ENCODE measurements around the gene TAPBPL.
"Not testable (repeated sequence)": the region's sequence is repeated elsewhere in the genome, so short reads cannot be mapped to it uniquely, and the experiment has no call there.

Gene TAPBPL

GRCh38 chr12:6424866-6425265, 27.0 kb upstream of the TAPBPL start:
- TF ChIP-seq EZH2phosphoT487 (conservative IDR thresholded peaks at IDR 0.05; ENCODE audit: low read length): no peak
- TF ChIP-seq, protein P1, sequence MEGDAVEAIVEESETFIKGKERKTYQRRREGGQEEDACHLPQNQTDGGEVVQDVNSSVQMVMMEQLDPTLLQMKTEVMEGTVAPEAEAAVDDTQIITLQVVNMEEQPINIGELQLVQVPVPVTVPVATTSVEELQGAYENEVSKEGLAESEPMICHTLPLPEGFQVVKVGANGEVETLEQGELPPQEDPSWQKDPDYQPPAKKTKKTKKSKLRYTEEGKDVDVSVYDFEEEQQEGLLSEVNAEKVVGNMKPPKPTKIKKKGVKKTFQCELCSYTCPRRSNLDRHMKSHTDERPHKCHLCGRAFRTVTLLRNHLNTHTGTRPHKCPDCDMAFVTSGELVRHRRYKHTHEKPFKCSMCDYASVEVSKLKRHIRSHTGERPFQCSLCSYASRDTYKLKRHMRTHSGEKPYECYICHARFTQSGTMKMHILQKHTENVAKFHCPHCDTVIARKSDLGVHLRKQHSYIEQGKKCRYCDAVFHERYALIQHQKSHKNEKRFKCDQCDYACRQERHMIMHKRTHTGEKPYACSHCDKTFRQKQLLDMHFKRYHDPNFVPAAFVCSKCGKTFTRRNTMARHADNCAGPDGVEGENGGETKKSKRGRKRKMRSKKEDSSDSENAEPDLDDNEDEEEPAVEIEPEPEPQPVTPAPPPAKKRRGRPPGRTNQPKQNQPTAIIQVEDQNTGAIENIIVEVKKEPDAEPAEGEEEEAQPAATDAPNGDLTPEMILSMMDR (IDR thresholded peaks at IDR 0.05; ENCODE audit: insufficient read depth, low read length, poor library complexity, severe bottlenecking): no peak
- no peak overlapping the region for H3K4me3 ChIP-seq (ENCODE audit: insufficient read depth, low read length, poor library complexity, severe bottlenecking)
- no peaks in the 10 kb centered on the region for H4K20me1 ChIP-seq (ENCODE audit: low read depth, low read length)
- H3K9me2 ChIP-seq (replicated peaks; ENCODE audit: insufficient read depth, low read length): no peaks in the 10 kb centered on the region
- no peaks in the 10 kb centered on the region for H3K79me2 ChIP-seq (ENCODE audit: insufficient read depth, low read length)
- no peaks in the 10 kb centered on the region for H3K36me3 ChIP-seq (ENCODE audit: low read length)
- no peaks in the 10 kb centered on the region for H3K27me3 ChIP-seq (ENCODE audit: low read length)
- H3K9me3 ChIP-seq (ENCODE audit: insufficient read depth, low read length): no peaks in the 10 kb centered on the region
- peak overlapping the region; percentile 34 for H3K4me2 ChIP-seq (ENCODE audit: low read depth, low read length, poor library complexity, severe bottlenecking)
- H3F3A ChIP-seq (ENCODE audit: insufficient read depth): peaks cover 52% of the 10 kb centered on the region
- peak overlapping the region; percentile 72 for H2AFZ ChIP-seq (ENCODE audit: low read depth, low read length, severe bottlenecking)
- peak overlapping the region; percentile 94 for H3K27ac ChIP-seq (ENCODE audit: low read depth, low read length)
- H3K9ac ChIP-seq (ENCODE audit: low read length): peak overlapping the region; percentile 36

GRCh38 chr12:6425590-6426531, 26.0 kb upstream of the TAPBPL start:
- no peaks in the 10 kb centered on the region for H3K36me3 ChIP-seq (ENCODE audit: low read length)
- H3K9me3 ChIP-seq (ENCODE audit: insufficient read depth, low read length): no peaks in the 10 kb centered on the region
- H3K79me2 ChIP-seq (ENCODE audit: insufficient read depth, low read length): no peaks in the 10 kb centered on the region
- peak overlapping the region; percentile 94 for H3K27ac ChIP-seq (ENCODE audit: low read depth, low read length)
- no peak overlapping the region for H3K4me3 ChIP-seq (ENCODE audit: insufficient read depth, low read length, poor library complexity, severe bottlenecking)
- H3K9ac ChIP-seq (ENCODE audit: low read length): peak overlapping the region; percentile 55
- TF ChIP-seq EZH2phosphoT487 (conservative IDR thresholded peaks at IDR 0.05; ENCODE audit: low read length): no peak
- TF ChIP-seq, protein P1 (IDR thresholded peaks at IDR 0.05; ENCODE audit: insufficient read depth, low read length, poor library complexity, severe bottlenecking): no peak
- H3K9me2 ChIP-seq (replicated peaks; ENCODE audit: insufficient read depth, low read length): no peaks in the 10 kb centered on the region
- H3K27me3 ChIP-seq (ENCODE audit: low read length): no peaks in the 10 kb centered on the region
- H3F3A ChIP-seq (ENCODE audit: insufficient read depth): peaks cover 62% of the 10 kb centered on the region
- peak overlapping the region; percentile 56 for H3K4me2 ChIP-seq (ENCODE audit: low read depth, low read length, poor library complexity, severe bottlenecking)
- peak overlapping the region; percentile 31 for H2AFZ ChIP-seq (ENCODE audit: low read depth, low read length, severe bottlenecking)
- no peaks in the 10 kb centered on the region for H4K20me1 ChIP-seq (ENCODE audit: low read depth, low read length)

DNA sequence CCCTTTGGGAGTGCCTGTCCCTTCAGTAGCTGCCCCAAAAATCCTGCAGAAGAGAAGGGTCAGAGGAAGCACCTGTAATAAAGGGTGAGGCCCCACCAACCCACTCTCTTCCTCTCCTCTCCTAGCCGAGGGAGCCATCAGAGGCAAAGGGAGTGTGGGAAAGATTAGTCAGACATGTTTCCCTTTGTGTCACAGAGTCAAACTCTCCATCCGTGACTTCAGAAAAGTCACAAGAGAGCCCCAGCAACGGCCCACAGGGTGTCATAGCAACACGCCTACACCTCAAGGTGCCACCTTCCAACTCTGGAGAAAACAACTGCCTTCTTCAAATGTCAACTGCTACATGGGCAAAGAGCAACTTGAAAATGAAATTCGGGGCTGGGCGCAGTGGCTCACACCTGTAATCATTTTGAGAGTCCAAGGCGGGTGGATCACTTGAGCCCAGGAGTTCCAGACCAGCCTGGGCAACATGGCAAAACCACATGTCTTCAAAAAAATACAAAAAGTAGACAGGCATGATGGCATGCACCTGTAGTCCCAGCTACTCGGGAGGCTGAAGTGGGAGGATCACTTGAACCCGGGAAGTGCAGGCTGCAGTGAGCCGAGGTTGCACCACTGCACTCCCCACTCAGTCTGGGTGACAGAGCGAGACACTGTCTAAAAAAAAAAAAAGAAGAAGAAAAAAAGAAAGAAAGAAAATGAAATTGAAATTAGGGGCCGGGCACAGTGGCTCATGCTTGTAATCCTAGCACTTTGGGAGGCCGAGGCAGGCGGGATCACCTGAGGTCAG, 24.8 kb upstream of the TAPBPL start:
- TF ChIP-seq, protein P1 (IDR thresholded peaks at IDR 0.05; ENCODE audit: insufficient read depth, low read length, poor library complexity, severe bottlenecking): no peak
- TF ChIP-seq EZH2phosphoT487 (conservative IDR thresholded peaks at IDR 0.05; ENCODE audit: low read length): no peak

GRCh38 chr12:6427796-6428195, 24.0 kb upstream of the TAPBPL start:
- Histone ChIP-seq H3K27ac (ENCODE audit: low read depth, low read length) (peak overlapping the region; percentile 94), H3F3A (ENCODE audit: insufficient read depth) (peaks cover 80% of the 10 kb centered on the region), H3K9ac (ENCODE audit: low read length) (peak overlapping the region; percentile 55), H2AFZ (ENCODE audit: low read depth, low read length, severe bottlenecking) (peak overlapping the region; percentile 31), H3K4me2 (ENCODE audit: low read depth, low read length, poor library complexity, severe bottlenecking) (peak overlapping the region; percentile 56), H3K4me3 (ENCODE audit: insufficient read depth, low read length, poor library complexity, severe bottlenecking) (peak overlapping the region; percentile 20)
- not testable (repeated sequence) for H3K9me3 ChIP-seq (ENCODE audit: insufficient read depth, low read length); H3K27me3 ChIP-seq (ENCODE audit: low read length); H3K9me2 ChIP-seq (replicated peaks; ENCODE audit: insufficient read depth, low read length); H4K20me1 ChIP-seq (ENCODE audit: low read depth, low read length); H3K79me2 ChIP-seq (ENCODE audit: insufficient read depth, low read length); H3K36me3 ChIP-seq (ENCODE audit: low read length)

More for the DNA sequence above, 24.8 kb upstream of the TAPBPL start:
- Histone ChIP-seq H2AFZ (ENCODE audit: low read depth, low read length, severe bottlenecking) (peak overlapping the region; percentile 4), H3K9me2 (replicated peaks; ENCODE audit: insufficient read depth, low read length) (no peaks in the 10 kb centered on the region), H3K79me2 (ENCODE audit: insufficient read depth, low read length) (no peaks in the 10 kb centered on the region), H3K27me3 (ENCODE audit: low read length) (no peaks in the 10 kb centered on the region), H3K27ac (ENCODE audit: low read depth, low read length) (peak overlapping the region; percentile 94), H3K4me2 (ENCODE audit: low read depth, low read length, poor library complexity, severe bottlenecking) (peak overlapping the region; percentile 56), H3F3A (ENCODE audit: insufficient read depth) (peaks cover 74% of the 10 kb centered on the region), H4K20me1 (ENCODE audit: low read depth, low read length) (no peaks in the 10 kb centered on the region), H3K9me3 (ENCODE audit: insufficient read depth, low read length) (no peaks in the 10 kb centered on the region), H3K36me3 (ENCODE audit: low read length) (no peaks in the 10 kb centered on the region), H3K9ac (ENCODE audit: low read length) (peak overlapping the region; percentile 55), H3K4me3 (ENCODE audit: insufficient read depth, low read length, poor library complexity, severe bottlenecking) (peak overlapping the region; percentile 20)

All from SU-DHL-6 (cell line).